ENCODE measurements around the gene CDC42BPB.

- TF ChIP-seq POLR2A (IDR thresholded peaks at IDR 0.05), result no peak
- no peak for TF ChIP-seq POLR2AphosphoS5 (IDR thresholded peaks at IDR 0.05; ENCODE audit: insufficient read depth in 1 of 2, low read depth in 1 of 2)
Observed at GRCh38 chr14:102889615-102890014, 167.7 kb downstream of the CDC42BPB start.

Data from vagina (tissue), 2 donors.